ENCODE data around the gene CYB5D1. TPM values are rescaled to one million over a fixed set of nuclear protein-coding genes. Genes with fewer than 3 reads are reported as not detected.
A peak's percentile ranks its signal among the peaks of the same experiment; 100 is the strongest.

CYB5D1 gene
- total RNA-seq, 1 donor from 2014 or later, result 4.4 TPM

GRCh38 chr17:7888184-7888920 lies 30.5 kb downstream of the CYB5D1 start, which contains the start of gene CHD3:
TSS of gene CHD3 (plus strand) at chr17:7888789. CDS start at chr17:7889001, 212 bp downstream.
- Histone ChIP-seq H3K4me3 (peak within 1 kb of the TSS; percentile 56 to 86), H3K27ac (peak within 1 kb of the TSS; percentile 98), H3K9me3 (no peaks in the 10 kb centered on the region), H3K4me1 (peaks cover 43% of the 10 kb centered on the region), H3K27me3 (no peaks in the 10 kb centered on the region), H3K36me3 (peaks cover 0 to 26% of the 10 kb centered on the region in 2 donors)
- peak in 1 of 2 donors; percentile 92 for DNase-seq (ENCODE audit: extremely low spot score in 2 of 2)
- intact Hi-C loops (cut with DNase I), result loop anchor here (5.0 kb wide), 1 partner anchor 36 kb away; no protein-coding TSS in a partner anchor
- TF ChIP-seq CTCF (IDR thresholded peaks at IDR 0.05) (no peak), POLR2AphosphoS5 (IDR thresholded peaks at IDR 0.05; ENCODE audit: insufficient read depth in 1 of 2, low read depth in 1 of 2) (no peak)

- no peak for TF ChIP-seq POLR2A (IDR thresholded peaks at IDR 0.05)
- peak in 2 of 3 experiments; percentile 22 to 48 for TF ChIP-seq CTCF (IDR thresholded peaks at IDR 0.05)
- TF ChIP-seq POLR2AphosphoS5 (IDR thresholded peaks at IDR 0.05; ENCODE audit: insufficient read depth in 1 of 2, low read depth in 1 of 2), result peak; percentile 79 to 90
- H3K4me3 ChIP-seq, result no peak overlapping the region
Observed at GRCh38 chr17:7889166-7889955, 31.6 kb downstream of the CYB5D1 start.

GRCh38 chr17:7893187-7893880 lies 35.5 kb downstream of the CYB5D1 start:
- Histone ChIP-seq H3K36me3 (peaks cover 0 to 72% of the 10 kb centered on the region in 2 donors), H3K4me1 (peaks cover 19% of the 10 kb centered on the region), H3K27me3 (no peaks in the 10 kb centered on the region), H3K27ac (no peak overlapping the region), H3K4me3 (no peak overlapping the region), H3K9me3 (no peaks in the 10 kb centered on the region)
- intact Hi-C loops (cut with DNase I), result no loop called here
- DNase-seq (ENCODE audit: extremely low spot score in 2 of 2), result peak in 1 of 2 donors; percentile 22
- TF ChIP-seq CTCF (IDR thresholded peaks at IDR 0.05) (no peak), POLR2A (IDR thresholded peaks at IDR 0.05) (no peak), POLR2AphosphoS5 (IDR thresholded peaks at IDR 0.05; ENCODE audit: insufficient read depth in 1 of 2, low read depth in 1 of 2) (no peak)

More at GRCh38 chr17:7889166-7889955, 31.6 kb downstream of the CYB5D1 start:
- H3K4me1 ChIP-seq, result peaks cover 43% of the 10 kb centered on the region
- peak; percentile 94 to 96 for DNase-seq (ENCODE audit: extremely low spot score in 2 of 2)
- peaks cover 0 to 36% of the 10 kb centered on the region in 2 donors for H3K36me3 ChIP-seq
- H3K9me3 ChIP-seq, result no peaks in the 10 kb centered on the region
- no peaks in the 10 kb centered on the region for H3K27me3 ChIP-seq
- intact Hi-C loops (cut with DNase I), result loop anchor here (5.0 kb wide), 1 partner anchor 37 kb away; no protein-coding TSS in a partner anchor
- peak overlapping the region; percentile 98 for H3K27ac ChIP-seq

GRCh38 chr17:7894226-7894625 lies 36.4 kb downstream of the CYB5D1 start:
- no peak overlapping the region for H3K27ac ChIP-seq
- DNase-seq (ENCODE audit: extremely low spot score in 2 of 2), result no peak
- TF ChIP-seq CTCF (IDR thresholded peaks at IDR 0.05), result no peak
- TF ChIP-seq POLR2AphosphoS5 (IDR thresholded peaks at IDR 0.05; ENCODE audit: insufficient read depth in 1 of 2, low read depth in 1 of 2), result no peak
- TF ChIP-seq POLR2A (IDR thresholded peaks at IDR 0.05), result no peak
- H3K4me1 ChIP-seq, result peaks cover 10% of the 10 kb centered on the region
- no peaks in the 10 kb centered on the region for H3K9me3 ChIP-seq
- H3K27me3 ChIP-seq, result no peaks in the 10 kb centered on the region
- intact Hi-C loops (cut with DNase I), result no loop called here
- H3K4me3 ChIP-seq, result no peak overlapping the region
- peaks cover 0 to 81% of the 10 kb centered on the region in 2 donors for H3K36me3 ChIP-seq

Data from vagina (tissue), 2 donors.